BJ (cell line): ENCODE results near the gene SH3PXD2B. TPM values are rescaled to one million over a fixed set of nuclear protein-coding genes. Genes with fewer than 3 reads are reported as not detected.
"Not testable (repeated sequence)": the region's sequence is repeated elsewhere in the genome, so short reads cannot be mapped to it uniquely, and the experiment has no call there.

Experiments used
- CTCF ChIA-PET: fragments of 350-600 bp; formaldehyde crosslinking; extraction: SDS; loops from one replicate; lab custom pipeline; 2021; ENCODE audit warnings: antibody characterized with exemption, inconsistent platforms; lab: Yijun Ruan, JAX
- POLR2A ChIA-PET: fragments of 300-600 bp; sonication (Branson Sonifier 250); formaldehyde crosslinking; extraction: SDS; loops from one replicate; lab custom pipeline; 2021; ENCODE audit warnings: antibody characterized with exemption; lab: Charles Lee
- DNase-seq: peaks from one replicate; pipeline ENCODE4 v3.0.0-alpha.2; 2011; ENCODE audit warnings: low read depth
- H3K27me3 ChIP-seq: 2 replicates; pipeline ENCODE4 v1.6.0; 2011; ENCODE audit warnings: low read length; ENCODE audit not compliant: control insufficient read depth, insufficient read depth
- H3K36me3 ChIP-seq: 2 replicates; pipeline ENCODE4 v1.5.1; 2011; ENCODE audit warnings: low read length; ENCODE audit not compliant: control insufficient read depth, insufficient read depth
- H3K4me3 ChIP-seq: 2 replicates; pipeline ENCODE4 v1.5.1; 2011; ENCODE audit warnings: low read depth, mild to moderate bottlenecking, control low read depth, low read length
- CTCF ChIP-seq: IDR thresholded peaks from 2 replicates; pipeline ENCODE4 v1.5.1; 2011; ENCODE audit warnings: low read depth, mild to moderate bottlenecking, control low read depth, inconsistent platforms, low read length, moderate library complexity; ENCODE audit not compliant: insufficient read depth
- polyA plus RNA-seq: library from polyadenylated mRNA; depleted of rRNA; stranded (reverse); fragments of >200 nt; gene quantifications from 2 replicates; pipeline ENCODE4 v1.2.3, GENCODE V29; 2011

The SH3PXD2B gene
- polyA plus RNA-seq, 1 experiment: 15.5 TPM

- no peaks in the 10 kb centered on the region for H3K27me3 ChIP-seq
- TF ChIP-seq CTCF: no peak
- DNase-seq: no peak
- ChIA-PET POLR2A (no interaction called here), CTCF (interaction anchor here (1.0 kb wide), 1 partner anchor 11 kb away, joined by 3 read pairs; no protein-coding TSS in a partner anchor)
- H3K36me3 ChIP-seq: peaks cover 40% of the 10 kb centered on the region
- no peak overlapping the region for H3K4me3 ChIP-seq
Measured at GRCh38 chr5:172353846-172354245, 100.5 kb downstream of the SH3PXD2B start.

- Histone ChIP-seq H3K4me3 (no peak overlapping the region), H3K36me3 (peaks cover 37% of the 10 kb centered on the region), H3K27me3 (no peaks in the 10 kb centered on the region)
- DNase-seq: no peak
- TF ChIP-seq CTCF: no peak
- ChIA-PET CTCF (interaction anchor here (1.0 kb wide), 1 partner anchor 11 kb away, joined by 3 read pairs; no protein-coding TSS in a partner anchor), POLR2A (no interaction called here)
Measured at GRCh38 chr5:172353271-172353812, 101.0 kb downstream of the SH3PXD2B start.

GRCh38 chr5:172352526-172352925 lies 101.8 kb downstream of the SH3PXD2B start:
- CTCF ChIA-PET: interaction anchor here (1.0 kb wide), 1 partner anchor 10 kb away, joined by 3 read pairs; no protein-coding TSS in a partner anchor
- H3K4me3 ChIP-seq, H3K27me3 ChIP-seq, POLR2A ChIA-PET, DNase-seq: not testable (repeated sequence)
- peaks cover 39% of the 10 kb centered on the region for H3K36me3 ChIP-seq

GRCh38 chr5:172351240-172351778 lies 103.0 kb downstream of the SH3PXD2B start:
- Histone ChIP-seq H3K27me3 (no peaks in the 10 kb centered on the region), H3K36me3 (peaks cover 39% of the 10 kb centered on the region), H3K4me3 (no peak overlapping the region)
- DNase-seq: no peak
- ChIA-PET CTCF (interaction anchor here (0.7 to 1.4 kb wide), 2 partner anchors 58 to 100 kb away, joined by 3 to 4 read pairs; no protein-coding TSS in a partner anchor), POLR2A (no interaction called here)
- TF ChIP-seq CTCF: no peak

GRCh38 chr5:172350212-172351181 lies 103.8 kb downstream of the SH3PXD2B start:
- no peak overlapping the region for H3K4me3 ChIP-seq
- peaks cover 39% of the 10 kb centered on the region for H3K36me3 ChIP-seq
- no peaks in the 10 kb centered on the region for H3K27me3 ChIP-seq
- POLR2A ChIA-PET: no interaction called here
- DNase-seq: no peak
- TF ChIP-seq CTCF: no peak
- CTCF ChIA-PET: interaction anchor here (0.7 to 1.4 kb wide), 2 partner anchors 57 to 101 kb away, joined by 3 to 4 read pairs; no protein-coding TSS in a partner anchor

- H3K27me3 ChIP-seq, DNase-seq, CTCF ChIA-PET, H3K4me3 ChIP-seq, POLR2A ChIA-PET: not testable (repeated sequence)
- peaks cover 36% of the 10 kb centered on the region for H3K36me3 ChIP-seq
Measured at GRCh38 chr5:172348733-172349132, 105.6 kb downstream of the SH3PXD2B start.
